Measurements from ENCODE around the gene KLRB1.
"Not testable (repeated sequence)": the region's sequence is repeated elsewhere in the genome, so short reads cannot be mapped to it uniquely, and the experiment has no call there.

The KLRB1 gene

DNA sequence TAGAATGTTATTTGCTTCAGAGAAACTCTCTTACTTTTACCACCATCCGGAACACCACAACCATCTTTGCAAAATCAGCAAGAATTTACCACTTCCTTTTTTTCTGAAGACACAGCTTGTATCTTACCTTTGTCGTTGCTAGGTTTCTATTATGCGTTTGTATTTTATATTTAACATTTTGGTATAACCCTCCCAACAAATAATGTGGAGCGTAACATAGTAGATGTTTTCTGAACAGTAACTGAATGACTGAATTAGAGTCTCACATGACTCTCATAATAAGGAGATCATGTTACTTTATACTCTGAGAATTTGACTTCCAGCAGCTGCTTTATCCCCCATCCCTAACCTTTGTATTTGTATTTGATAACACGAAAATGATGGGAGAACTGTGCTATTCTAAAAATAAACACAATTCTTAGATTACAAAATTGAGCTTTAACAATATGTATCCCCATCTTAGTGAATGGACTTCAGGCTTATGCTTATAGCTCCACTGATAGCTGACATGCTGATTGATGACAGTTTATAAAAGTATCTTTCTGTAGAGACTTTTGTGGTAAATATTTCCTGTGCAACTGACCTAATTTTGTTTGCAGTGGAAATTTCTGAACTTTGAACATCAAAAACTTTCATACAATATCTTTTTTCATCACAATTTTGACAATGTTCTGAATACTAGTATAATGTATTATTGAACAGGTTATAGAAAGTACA is 7.9 kb upstream of the KLRB1 start:
- Histone ChIP-seq H3K79me2 (ENCODE audit: low read length) (no peaks in the 10 kb centered on the region), H3K9me3 (replicated peaks; ENCODE audit: insufficient read depth, low read length) (no peaks in the 10 kb centered on the region), H2AFZ (ENCODE audit: low read length) (peak overlapping the region; percentile 18; the same call in 1 of the 2 replicates), H3F3A (ENCODE audit: insufficient read depth, low read length) (peaks cover 9% of the 10 kb centered on the region), H3K36me3 (replicated peaks; ENCODE audit: insufficient read depth, low read length) (no peaks in the 10 kb centered on the region), H3K27ac (ENCODE audit: low read length) (peak overlapping the region; percentile 71), H3K4me2 (ENCODE audit: low read depth, low read length) (peak overlapping the region; percentile 67), H3K27me3 (replicated peaks; ENCODE audit: insufficient read depth, low read length) (no peaks in the 10 kb centered on the region), H3K9me2 (replicated peaks; ENCODE audit: insufficient read depth, low read length) (no peaks in the 10 kb centered on the region), H3K4me1 (ENCODE audit: low read length) (peaks cover 15% of the 10 kb centered on the region), H3K9ac (ENCODE audit: low read length) (peak overlapping the region; percentile 34; the same call in 1 of the 2 replicates), H3K4me3 (ENCODE audit: low read length) (peak overlapping the region; percentile 28; the same call in 1 of the 2 replicates), H4K20me1 (ENCODE audit: insufficient read depth, low read length) (no peaks in the 10 kb centered on the region)
- TF ChIP-seq EZH2phosphoT487 (IDR thresholded peaks at IDR 0.05; ENCODE audit: low read length), result no peak
- TF ChIP-seq EZH2 (optimal IDR thresholded peaks at IDR 0.05; ENCODE audit: low read depth, low read length), result no peak
- TF ChIP-seq, protein P1, sequence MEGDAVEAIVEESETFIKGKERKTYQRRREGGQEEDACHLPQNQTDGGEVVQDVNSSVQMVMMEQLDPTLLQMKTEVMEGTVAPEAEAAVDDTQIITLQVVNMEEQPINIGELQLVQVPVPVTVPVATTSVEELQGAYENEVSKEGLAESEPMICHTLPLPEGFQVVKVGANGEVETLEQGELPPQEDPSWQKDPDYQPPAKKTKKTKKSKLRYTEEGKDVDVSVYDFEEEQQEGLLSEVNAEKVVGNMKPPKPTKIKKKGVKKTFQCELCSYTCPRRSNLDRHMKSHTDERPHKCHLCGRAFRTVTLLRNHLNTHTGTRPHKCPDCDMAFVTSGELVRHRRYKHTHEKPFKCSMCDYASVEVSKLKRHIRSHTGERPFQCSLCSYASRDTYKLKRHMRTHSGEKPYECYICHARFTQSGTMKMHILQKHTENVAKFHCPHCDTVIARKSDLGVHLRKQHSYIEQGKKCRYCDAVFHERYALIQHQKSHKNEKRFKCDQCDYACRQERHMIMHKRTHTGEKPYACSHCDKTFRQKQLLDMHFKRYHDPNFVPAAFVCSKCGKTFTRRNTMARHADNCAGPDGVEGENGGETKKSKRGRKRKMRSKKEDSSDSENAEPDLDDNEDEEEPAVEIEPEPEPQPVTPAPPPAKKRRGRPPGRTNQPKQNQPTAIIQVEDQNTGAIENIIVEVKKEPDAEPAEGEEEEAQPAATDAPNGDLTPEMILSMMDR (IDR thresholded peaks at IDR 0.05; ENCODE audit: low read length), result no peak
- DNase-seq, result peak; percentile 81

DNA sequence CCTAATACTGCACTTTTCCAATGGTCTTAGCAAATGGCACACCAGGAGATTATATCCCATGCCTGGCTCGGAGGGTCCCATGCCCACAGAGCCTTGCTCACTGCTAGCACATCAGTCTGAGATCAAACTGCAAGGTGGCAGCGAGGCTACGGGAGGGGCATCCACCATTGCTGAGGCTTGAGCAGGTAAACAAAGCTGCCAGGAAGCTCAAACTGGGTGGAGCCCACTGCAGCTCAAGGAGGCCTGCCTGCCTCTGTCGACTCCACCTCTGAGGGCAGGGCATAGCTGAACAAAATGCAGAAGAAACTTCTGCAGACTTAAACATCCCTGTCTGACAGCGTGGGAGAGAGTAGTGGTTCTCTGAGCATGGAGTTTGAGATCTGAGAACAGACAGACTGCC is 2.9 kb upstream of the KLRB1 start:
- H3K27me3 ChIP-seq (replicated peaks; ENCODE audit: insufficient read depth, low read length); H3K4me2 ChIP-seq (ENCODE audit: low read depth, low read length); H3K9ac ChIP-seq (ENCODE audit: low read length); H3K9me3 ChIP-seq (replicated peaks; ENCODE audit: insufficient read depth, low read length); DNase-seq; H4K20me1 ChIP-seq (ENCODE audit: insufficient read depth, low read length); H3K4me3 ChIP-seq (ENCODE audit: low read length); H3F3A ChIP-seq (ENCODE audit: insufficient read depth, low read length); H3K9me2 ChIP-seq (replicated peaks; ENCODE audit: insufficient read depth, low read length); H3K4me1 ChIP-seq (ENCODE audit: low read length); H3K79me2 ChIP-seq (ENCODE audit: low read length); H3K27ac ChIP-seq (ENCODE audit: low read length); H3K36me3 ChIP-seq (replicated peaks; ENCODE audit: insufficient read depth, low read length); H2AFZ ChIP-seq (ENCODE audit: low read length): not testable (repeated sequence)

DNA sequence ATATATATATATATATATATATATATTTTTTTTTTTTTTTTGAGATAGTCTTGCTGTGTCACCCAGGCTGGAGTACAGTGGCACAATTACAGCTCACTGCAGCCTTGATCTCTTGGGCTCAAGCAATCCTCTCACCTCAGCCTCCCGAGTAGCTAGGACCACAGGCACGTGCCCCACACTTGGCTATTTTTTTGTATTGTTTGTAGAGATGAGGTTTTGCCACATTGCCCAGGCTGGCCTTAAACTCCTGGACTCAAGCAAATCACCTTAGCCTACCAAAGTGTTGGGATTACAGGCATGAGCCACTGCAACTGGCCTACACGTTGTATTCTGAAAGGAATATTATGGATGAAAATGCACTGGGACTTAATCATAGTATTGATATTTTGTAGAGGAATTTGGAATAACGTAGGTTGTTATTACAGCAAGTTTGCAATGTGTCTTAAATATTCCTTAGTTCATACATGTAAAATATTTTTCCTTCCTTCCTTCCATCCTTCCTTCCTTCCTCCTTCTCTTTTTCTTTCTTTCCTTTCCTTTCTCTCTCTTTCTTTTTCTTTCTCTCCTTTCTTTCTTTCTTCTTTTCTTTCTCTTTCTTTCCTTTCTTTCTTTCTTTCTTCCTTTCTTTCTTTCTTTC is 862 bp downstream of the KLRB1 start:
- no peak overlapping the region for H3K27ac ChIP-seq (ENCODE audit: low read length)
- no peaks in the 10 kb centered on the region for H3K79me2 ChIP-seq (ENCODE audit: low read length)
- no peaks in the 10 kb centered on the region for H3F3A ChIP-seq (ENCODE audit: insufficient read depth, low read length)
- H3K4me2 ChIP-seq (ENCODE audit: low read depth, low read length), result no peak overlapping the region
- H3K4me1 ChIP-seq (ENCODE audit: low read length), result no peaks in the 10 kb centered on the region
- H4K20me1 ChIP-seq (ENCODE audit: insufficient read depth, low read length), result no peaks in the 10 kb centered on the region
- no peaks in the 10 kb centered on the region for H3K9me2 ChIP-seq (replicated peaks; ENCODE audit: insufficient read depth, low read length)
- no peaks in the 10 kb centered on the region for H3K27me3 ChIP-seq (replicated peaks; ENCODE audit: insufficient read depth, low read length)
- H2AFZ ChIP-seq (ENCODE audit: low read length), result no peak overlapping the region
- TF ChIP-seq, protein P1 (IDR thresholded peaks at IDR 0.05; ENCODE audit: low read length), result no peak
- no peak overlapping the region for H3K4me3 ChIP-seq (ENCODE audit: low read length)
- H3K36me3 ChIP-seq (replicated peaks; ENCODE audit: insufficient read depth, low read length), result no peaks in the 10 kb centered on the region
- no peaks in the 10 kb centered on the region for H3K9me3 ChIP-seq (replicated peaks; ENCODE audit: insufficient read depth, low read length)
- DNase-seq, result no peak
- no peak overlapping the region for H3K9ac ChIP-seq (ENCODE audit: low read length)

DNA sequence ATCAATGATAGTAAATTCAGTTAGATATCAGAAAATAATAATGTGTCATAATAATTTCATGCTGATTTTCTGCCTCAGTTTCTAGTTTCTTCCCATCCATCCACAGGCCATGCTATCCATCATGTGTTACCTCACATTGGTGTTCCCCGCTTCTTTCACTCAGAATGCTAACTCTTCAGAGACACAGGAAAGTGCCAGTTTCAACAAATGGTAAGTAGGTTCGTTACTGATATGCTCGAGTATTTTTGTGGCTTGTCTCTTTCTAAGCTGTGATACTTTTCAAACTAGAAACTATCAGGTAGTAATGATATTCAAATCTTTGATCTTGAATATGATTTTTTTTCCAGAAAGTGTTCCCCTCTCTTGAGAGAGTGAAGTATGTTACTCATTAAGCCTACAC is 1.5 kb downstream of the KLRB1 start:
- TF ChIP-seq EZH2 (optimal IDR thresholded peaks at IDR 0.05; ENCODE audit: low read depth, low read length), result no peak
- TF ChIP-seq, protein P1 (IDR thresholded peaks at IDR 0.05; ENCODE audit: low read length), result no peak
- no peak for TF ChIP-seq EZH2phosphoT487 (IDR thresholded peaks at IDR 0.05; ENCODE audit: low read length)
- no peak overlapping the region for H3K9ac ChIP-seq (ENCODE audit: low read length)
- no peaks in the 10 kb centered on the region for H3K9me2 ChIP-seq (replicated peaks; ENCODE audit: insufficient read depth, low read length)
- no peak overlapping the region for H2AFZ ChIP-seq (ENCODE audit: low read length)
- H3K9me3 ChIP-seq (replicated peaks; ENCODE audit: insufficient read depth, low read length), result no peaks in the 10 kb centered on the region
- H3K36me3 ChIP-seq (replicated peaks; ENCODE audit: insufficient read depth, low read length), result no peaks in the 10 kb centered on the region
- peak; percentile 5 for DNase-seq
- H3K4me1 ChIP-seq (ENCODE audit: low read length), result no peaks in the 10 kb centered on the region
- no peak overlapping the region for H3K27ac ChIP-seq (ENCODE audit: low read length)
- no peaks in the 10 kb centered on the region for H4K20me1 ChIP-seq (ENCODE audit: insufficient read depth, low read length)
- H3K27me3 ChIP-seq (replicated peaks; ENCODE audit: insufficient read depth, low read length), result no peaks in the 10 kb centered on the region
- no peak overlapping the region for H3K4me3 ChIP-seq (ENCODE audit: low read length)
- no peaks in the 10 kb centered on the region for H3F3A ChIP-seq (ENCODE audit: insufficient read depth, low read length)
- no peak overlapping the region for H3K4me2 ChIP-seq (ENCODE audit: low read depth, low read length)
- H3K79me2 ChIP-seq (ENCODE audit: low read length), result no peaks in the 10 kb centered on the region

Data from MM.1S (cell line).